Skin epidermis (tissue), 12 donors: Measurements from ENCODE around the gene MICAL2.
A peak's percentile ranks its signal among the peaks of the same experiment; 100 is the strongest.

Experiments used
- H3K27ac ChIP-seq, 21 experiments: fragments of 200-600 bp; sonication (generic) in 11 of 21; one replicate each; pipeline ENCODE4 v1.5.0; 2020; ENCODE audit warnings: mild to moderate bottlenecking in 3 of 21, inconsistent platforms in 2 of 21, moderate library complexity in 2 of 21
- H3K4me3 ChIP-seq, 7 experiments: fragments of 200-600 bp; sonication (generic) in 2 of 7; one replicate each; pipeline ENCODE4 v1.5.0; 2020; ENCODE audit warnings: inconsistent platforms in 2 of 7, mild to moderate bottlenecking in 2 of 7, moderate library complexity in 1 of 7

Gene MICAL2

DNA sequence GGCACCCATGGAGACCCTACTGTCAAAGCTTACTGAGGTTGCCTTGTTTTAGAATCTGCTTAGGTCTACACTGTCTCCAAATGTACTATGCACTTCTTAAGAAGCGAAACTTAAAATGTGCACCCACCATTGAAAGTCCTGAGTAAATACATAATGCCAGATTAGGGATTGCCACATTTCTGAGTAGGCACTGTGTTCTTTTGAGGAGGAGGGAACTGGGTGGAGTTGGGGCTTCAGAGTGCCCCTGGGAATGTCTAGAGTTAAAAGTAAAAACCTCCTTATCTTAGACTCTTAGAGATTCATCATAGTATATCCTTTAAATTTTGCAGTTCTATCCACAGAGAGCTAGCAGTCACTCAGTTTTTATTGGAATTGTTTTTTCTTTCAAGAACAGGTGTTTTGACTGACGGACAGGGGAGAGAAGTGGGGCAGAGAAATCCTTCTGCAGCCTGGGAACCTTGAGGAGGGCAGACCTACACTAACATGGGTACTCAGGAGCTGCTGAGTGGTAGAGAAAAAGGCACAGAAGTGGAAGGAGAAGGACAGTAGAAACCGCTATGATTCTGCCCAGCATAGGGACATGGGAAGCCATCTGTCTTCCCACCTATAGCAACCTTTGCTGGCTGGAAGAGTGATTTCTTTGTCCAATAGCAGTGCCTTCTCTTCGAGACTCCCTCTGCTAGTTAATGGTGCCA, 33.4 kb upstream of the MICAL2 start:
- H3K27ac ChIP-seq, result peak overlapping the region in 17 of 21 experiments; percentile 8 to 88 (median 65)
- H3K4me3 ChIP-seq, result no peak overlapping the region

GRCh38 chr11:12077535-12078280, 32.7 kb upstream of the MICAL2 start:
- H3K27ac ChIP-seq, result peak overlapping the region in 14 of 21 experiments; percentile 4 to 88 (median 68)

GRCh38 chr11:12079726-12080556, 30.4 kb upstream of the MICAL2 start:
- Histone ChIP-seq H3K27ac (peak overlapping the region in 16 of 21 experiments; percentile 26 to 87 (median 66)), H3K4me3 (no peak overlapping the region)

More at GRCh38 chr11:12077535-12078280, 32.7 kb upstream of the MICAL2 start:
- no peak overlapping the region for H3K4me3 ChIP-seq

GRCh38 chr11:12083380-12083779, 27.0 kb upstream of the MICAL2 start:
- peak overlapping the region in 2 of 21 experiments; percentile 1 to 52 for H3K27ac ChIP-seq
- H3K4me3 ChIP-seq, result no peak overlapping the region

GRCh38 chr11:12084256-12084655, 26.1 kb upstream of the MICAL2 start:
- peak overlapping the region in 4 of 21 experiments; percentile 1 to 90 (median 47) for H3K27ac ChIP-seq
- H3K4me3 ChIP-seq, result no peak overlapping the region

DNA sequence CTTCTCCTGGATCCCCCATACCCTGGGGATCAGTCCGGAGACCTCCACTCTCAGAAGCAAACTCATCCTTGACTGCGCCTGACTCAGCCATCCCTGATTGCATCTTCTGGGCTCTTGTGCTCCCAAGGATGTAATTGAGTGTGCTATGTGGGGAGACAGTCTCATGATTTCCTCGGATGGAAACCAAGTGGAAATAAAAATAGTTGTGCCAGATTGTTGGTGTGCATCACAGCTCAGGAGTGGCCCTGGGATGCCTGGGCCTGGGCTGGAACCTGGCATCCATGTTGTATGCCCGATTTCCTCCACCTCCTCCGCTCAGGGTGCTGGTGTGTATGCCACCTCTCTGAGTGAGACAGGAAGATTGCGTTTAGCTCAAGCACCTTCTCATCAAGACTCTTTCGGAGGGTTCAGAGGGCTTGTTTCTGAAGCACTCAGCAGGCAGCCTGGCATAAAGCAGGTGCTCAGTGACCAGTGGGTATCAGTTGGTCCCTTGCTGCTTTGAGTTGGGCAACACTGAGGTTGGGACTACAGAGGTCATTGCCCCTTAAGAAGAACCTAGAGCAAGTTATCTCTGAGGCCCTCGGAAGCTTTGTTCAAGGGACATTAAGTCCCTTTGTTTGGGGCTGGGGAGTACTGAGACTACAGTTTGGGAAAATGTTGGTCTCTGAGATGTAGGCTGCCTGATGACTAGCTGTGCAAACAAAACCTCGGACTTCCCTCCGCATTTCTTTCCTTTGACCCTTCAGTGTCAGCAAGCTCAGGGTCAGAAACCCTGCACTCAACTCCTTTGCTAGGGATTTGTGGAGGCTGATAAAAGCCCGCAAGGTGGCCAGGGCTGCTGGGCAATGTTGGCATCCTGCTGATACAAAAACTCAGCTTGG, 24.8 kb upstream of the MICAL2 start:
- Histone ChIP-seq H3K4me3 (no peak overlapping the region), H3K27ac (peak overlapping the region in 20 of 21 experiments; percentile 38 to 94 (median 84))

DNA sequence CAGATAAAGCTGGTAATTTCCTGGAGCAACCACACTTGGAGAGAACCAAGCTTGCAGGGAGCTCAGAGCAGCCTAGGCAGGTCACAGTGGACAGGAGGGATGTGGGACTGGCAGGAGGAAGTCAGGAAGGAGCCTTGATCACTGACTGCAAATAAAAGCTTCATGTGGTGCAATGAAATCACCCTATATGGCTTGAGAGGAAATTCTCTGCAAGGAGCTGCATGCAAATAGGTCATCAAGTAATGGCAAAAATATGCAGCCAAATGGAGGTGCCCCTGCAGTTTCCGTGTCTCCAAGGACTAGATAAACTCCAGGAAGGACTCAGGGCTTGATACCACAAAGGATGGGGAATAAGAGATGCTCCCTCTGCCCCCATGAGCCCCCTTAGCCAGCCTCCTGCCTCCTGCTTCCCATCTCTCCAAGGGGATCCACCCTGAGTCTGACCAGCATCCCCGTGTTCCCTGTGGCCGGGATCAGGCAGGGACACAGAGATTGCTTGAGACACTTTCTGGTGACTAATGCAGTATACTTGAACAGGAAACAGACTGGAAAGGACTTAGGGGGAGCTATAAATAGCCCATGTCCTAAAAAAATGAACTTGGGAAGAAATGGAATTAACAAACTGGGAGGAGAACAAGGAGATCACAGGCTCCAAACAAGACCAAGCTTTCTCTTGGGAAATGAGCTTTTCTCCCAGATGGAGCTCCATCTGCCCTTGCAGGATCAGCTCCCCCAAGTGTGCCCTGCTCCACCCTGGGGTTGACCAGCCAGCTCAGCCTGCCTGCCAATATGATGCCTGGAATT, 23.9 kb upstream of the MICAL2 start:
- H3K4me3 ChIP-seq, result no peak overlapping the region

DNA sequence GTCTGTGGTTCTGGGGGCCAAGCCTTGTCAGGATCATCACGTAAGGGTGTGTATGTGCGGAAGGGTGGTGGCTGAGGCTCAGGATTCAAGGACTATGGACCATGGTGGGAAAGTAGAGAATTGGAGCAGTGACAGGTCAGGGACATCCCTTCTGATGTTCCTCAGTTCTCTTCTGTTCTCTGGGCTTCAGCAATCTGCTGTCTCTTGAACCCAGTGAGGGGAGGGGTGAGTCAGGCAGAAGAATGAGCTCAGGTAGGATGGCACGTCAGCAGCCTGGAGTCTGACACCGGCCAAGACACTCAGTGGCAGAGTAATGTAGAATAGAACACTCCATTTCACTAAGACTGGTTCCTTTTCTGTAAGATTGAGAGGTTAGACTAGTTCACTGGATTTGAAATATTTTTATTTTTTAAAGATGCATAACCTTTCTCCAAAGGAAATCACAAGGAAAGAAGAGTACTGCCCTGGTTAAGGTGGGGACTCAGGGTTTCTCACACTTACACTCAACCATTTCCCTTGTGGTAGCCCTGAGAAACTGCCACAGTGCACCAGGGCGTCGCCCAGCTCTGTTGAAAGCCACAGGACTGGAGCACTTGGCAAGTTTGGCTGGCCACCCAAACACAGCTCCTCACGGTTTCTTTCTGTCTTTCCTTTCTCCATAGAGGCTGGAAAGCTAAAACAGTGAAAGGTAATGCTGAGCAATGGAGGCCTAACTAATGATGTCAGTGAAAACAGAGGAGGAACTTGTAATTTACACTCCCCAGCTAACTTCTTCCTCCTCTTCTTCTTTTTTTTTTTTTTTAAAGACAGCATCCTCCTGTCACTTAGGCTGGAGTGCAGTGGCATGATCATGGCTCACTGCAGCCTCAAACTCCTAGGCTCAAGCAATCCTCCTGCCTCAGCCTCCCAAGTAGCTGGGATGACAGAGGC, 23.1 kb upstream of the MICAL2 start:
- H3K27ac ChIP-seq, result peak overlapping the region in 20 of 21 experiments; percentile 69 to 94 (median 84)
- H3K4me3 ChIP-seq, result no peak overlapping the region

More for the DNA sequence above, 23.9 kb upstream of the MICAL2 start:
- peak overlapping the region in 20 of 21 experiments; percentile 69 to 94 (median 84) for H3K27ac ChIP-seq

DNA sequence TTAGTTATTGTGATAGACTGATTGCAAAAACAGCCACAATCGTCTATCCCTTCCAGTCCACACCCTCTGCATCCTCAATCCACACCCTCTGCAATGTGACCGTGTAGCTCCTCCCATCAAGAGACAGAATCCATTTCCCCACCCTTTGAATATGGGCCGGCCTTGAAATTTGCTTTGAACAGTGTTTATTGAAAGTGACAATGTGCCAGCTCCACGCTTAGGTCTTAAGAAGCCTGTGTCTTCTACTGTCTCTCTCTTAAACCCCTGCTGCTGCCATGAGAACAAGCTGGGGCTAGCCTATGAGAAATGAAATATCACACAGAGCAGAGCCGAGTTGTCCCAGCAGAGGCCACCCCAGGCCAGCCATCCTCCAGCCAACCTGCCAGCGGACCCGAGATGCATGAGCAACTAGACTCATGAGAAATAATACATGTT, 22.3 kb upstream of the MICAL2 start:
- peak overlapping the region in 20 of 21 experiments; percentile 69 to 94 (median 84) for H3K27ac ChIP-seq
- no peak overlapping the region for H3K4me3 ChIP-seq

DNA sequence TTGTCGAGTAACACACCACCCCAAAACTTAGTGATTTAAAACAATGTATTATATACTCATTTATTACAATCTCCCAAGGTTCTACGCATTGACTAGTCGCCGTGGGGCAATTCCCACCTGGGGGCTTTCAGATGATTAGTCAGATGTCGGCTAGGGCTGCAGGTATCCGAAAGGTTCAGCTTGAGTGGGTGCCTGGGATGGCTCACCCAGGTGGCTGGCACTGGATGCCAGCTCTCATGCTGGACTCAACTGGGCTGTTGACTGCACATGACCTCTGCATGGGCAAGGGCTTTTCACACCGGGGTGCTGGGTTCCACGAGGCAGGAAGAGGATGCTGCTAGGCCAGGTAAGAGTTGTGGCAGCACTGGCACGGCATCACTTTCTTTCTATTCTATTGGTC, 21.9 kb upstream of the MICAL2 start:
- peak overlapping the region in 17 of 21 experiments; percentile 20 to 94 (median 87) for H3K27ac ChIP-seq
- no peak overlapping the region for H3K4me3 ChIP-seq

- Histone ChIP-seq H3K4me3 (no peak overlapping the region), H3K27ac (peak overlapping the region in 17 of 21 experiments; percentile 9 to 94 (median 84))
Measured at GRCh38 chr11:12089041-12089440, 21.3 kb upstream of the MICAL2 start.

DNA sequence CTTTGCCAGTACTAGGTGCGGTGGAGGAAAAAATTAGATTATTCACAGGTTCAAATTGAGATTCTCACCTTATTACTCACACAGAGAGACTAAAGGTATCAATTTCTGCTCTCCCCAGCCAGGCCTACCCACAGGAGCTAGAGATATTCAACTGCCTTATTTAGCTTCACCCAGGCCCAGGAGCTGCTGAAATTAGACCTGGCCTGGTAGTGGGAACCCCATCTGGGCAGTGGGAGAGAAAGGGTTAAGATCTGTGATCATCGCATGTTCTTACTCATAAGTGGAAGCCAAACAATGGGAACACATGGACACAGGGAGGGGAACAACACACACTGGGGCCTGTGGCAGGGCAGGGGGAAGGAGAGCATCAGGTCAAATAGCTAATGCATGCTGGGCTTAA, 20.9 kb upstream of the MICAL2 start:
- Histone ChIP-seq H3K27ac (peak overlapping the region in 19 of 21 experiments; percentile 9 to 94 (median 81)), H3K4me3 (no peak overlapping the region)

DNA sequence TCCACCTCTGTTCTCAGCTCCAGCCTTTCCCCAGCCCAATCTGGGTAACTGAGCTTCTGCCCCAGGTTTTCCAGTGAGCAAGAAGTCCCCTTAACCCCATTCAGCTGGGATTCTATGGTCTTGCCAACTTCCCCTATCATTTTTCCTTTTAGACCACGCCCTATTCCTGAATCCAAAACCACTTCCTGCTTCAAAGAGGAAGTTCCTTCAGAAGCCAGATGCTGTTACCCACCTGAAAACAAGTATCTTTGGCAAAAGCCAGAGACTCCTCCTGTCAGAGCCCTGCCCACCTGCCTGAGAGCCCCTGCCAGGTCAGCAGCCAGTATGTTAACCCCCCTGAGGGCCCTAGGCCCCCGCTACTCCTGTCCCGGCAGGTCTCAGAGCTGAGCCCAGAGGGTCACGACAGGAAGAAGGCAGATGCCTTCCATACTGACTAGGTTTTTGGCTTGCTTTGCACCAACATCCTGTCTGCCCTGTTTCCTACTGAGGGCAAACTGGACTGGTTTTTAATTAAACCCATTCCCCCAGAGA, 20.3 kb upstream of the MICAL2 start:
- Histone ChIP-seq H3K27ac (peak overlapping the region in 19 of 21 experiments; percentile 26 to 94 (median 81)), H3K4me3 (no peak overlapping the region)

DNA sequence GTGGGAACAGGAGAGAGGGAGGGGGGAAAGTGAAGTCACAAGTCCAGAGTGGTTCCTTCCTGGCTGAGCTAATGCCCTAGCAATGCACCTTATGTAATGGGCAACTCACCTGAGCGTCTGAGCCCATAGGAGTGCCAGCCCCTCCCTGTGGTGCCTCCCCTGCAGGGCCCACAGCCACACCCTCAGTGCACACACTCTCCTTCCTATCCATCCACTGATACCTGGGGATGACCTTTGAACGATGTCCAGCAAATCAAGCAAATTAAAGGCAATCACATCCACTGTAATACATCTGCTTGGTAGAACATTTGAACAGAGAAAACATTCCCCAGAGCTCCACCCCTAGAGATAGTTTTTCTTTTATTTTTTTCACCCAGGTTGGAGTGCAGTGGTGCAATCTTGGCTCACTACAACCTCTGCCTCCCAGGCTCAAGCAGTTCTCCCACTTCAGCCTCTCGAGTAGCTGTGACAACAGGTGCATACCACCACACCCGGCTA, 19.6 kb upstream of the MICAL2 start:
- peak overlapping the region in 17 of 21 experiments; percentile 26 to 94 (median 81) for H3K27ac ChIP-seq

GRCh38 chr11:12091956-12092558, 18.3 kb upstream of the MICAL2 start:
- Histone ChIP-seq H3K4me3 (no peak overlapping the region), H3K27ac (peak overlapping the region in 5 of 21 experiments; percentile 14 to 91 (median 84))

More for the DNA sequence above, 19.6 kb upstream of the MICAL2 start:
- no peak overlapping the region for H3K4me3 ChIP-seq

DNA sequence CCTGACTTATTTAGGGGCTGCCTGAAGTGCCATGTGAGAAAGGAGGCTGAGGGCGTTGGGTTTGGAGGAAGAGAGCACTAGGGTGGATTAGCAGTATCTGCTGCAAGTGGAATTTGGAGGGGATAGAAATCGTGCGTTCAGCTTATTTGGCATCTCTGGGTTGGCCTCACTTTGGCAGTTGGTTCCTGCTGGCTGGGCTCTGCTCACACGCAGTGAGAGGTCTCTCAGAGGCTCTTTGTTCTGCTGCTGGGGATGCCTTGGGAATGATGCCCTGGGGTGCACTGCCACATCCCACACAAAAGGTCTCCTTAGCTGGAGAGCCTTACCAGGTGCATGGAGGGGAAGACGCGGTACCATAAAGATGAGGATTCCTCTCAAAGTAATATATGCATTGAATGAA, 17.7 kb upstream of the MICAL2 start:
- H3K4me3 ChIP-seq, result no peak overlapping the region
- H3K27ac ChIP-seq, result no peak overlapping the region
